HCT116 (cell line): Measurements from ENCODE around the gene TEAD2. TPM values are rescaled to one million over a fixed set of nuclear protein-coding genes. Genes with fewer than 3 reads are reported as not detected.

Experiments used
- ATAC-seq: fragments of 200-7000 bp; cut with Tn5 transposase; 2 replicates; pipeline ENCODE4 v1.9.1; 2020; ENCODE audit warnings: mild to moderate bottlenecking, moderate library complexity
- BruUV-seq: library from RNA; stranded (reverse); fragments of 400-500 nt; replicated peaks from 2 replicates; lab custom pipeline; 2021; lab: Mats Ljungman, UMichigan
- CTCF ChIA-PET: fragments of 300-600 bp; sonication (Branson Sonifier 250); formaldehyde crosslinking; loops from one replicate; lab custom pipeline; 2021; ENCODE audit warnings: antibody characterized with exemption; lab: Charles Lee
- POLR2A ChIA-PET: fragments of 300-600, 350-600 bp; sonication (Branson Sonifier 250); formaldehyde crosslinking; loops from one replicate; lab custom pipeline; 2021; ENCODE audit warnings: antibody characterized with exemption; lab: Charles Lee
- RAD21 ChIA-PET, 2 experiments: fragments of 300-600 bp; sonication (Branson Sonifier 250); formaldehyde crosslinking; loops; one replicate each; lab custom pipeline; 2023; ENCODE audit warnings: low total read pairs in 2 of 2; ENCODE audit not compliant: uncharacterized antibody in 2 of 2, unreplicated experiment in 2 of 2, low non-redundant PET in 1 of 2; lab: Charles Lee
- DNase-seq: peaks from one replicate; pipeline ENCODE4 v3.0.0-alpha.2; 2010; ENCODE audit warnings: low read depth, low spot score
- H2AFZ ChIP-seq: fragments of 200-600 bp; shearing (Covaris generic), sonication (generic); 2 replicates; pipeline ENCODE4 v1.6.1; 2017; ENCODE audit warnings: low read depth, mixed run types, mixed read lengths, antibody characterized with exemption, low read length; ENCODE audit not compliant: poor library complexity, severe bottlenecking
- H3K27ac ChIP-seq: 2 replicates; pipeline ENCODE4 v1.5.1; 2012; ENCODE audit warnings: low read depth, low read length
- H3K27me3 ChIP-seq: fragments of 200-600 bp; sonication (generic); 2 replicates; pipeline ENCODE4 v1.6.1; 2016; ENCODE audit warnings: mixed run types, low read length, mixed read lengths; ENCODE audit not compliant: insufficient read depth
- H3K36me3 ChIP-seq, 2 experiments: fragments of 200-500 bp in 1 of 2; fragments of 200-600 bp in 1 of 2; sonication (Bioruptor generic) in 1 of 2; sonication (generic) in 1 of 2; 2 replicates each; pipeline versions ENCODE4 v1.5.1 to v1.6.1; 2014 to 2016; ENCODE audit warnings: low read length in 2 of 2, inconsistent platforms in 1 of 2, mixed read lengths in 1 of 2, mixed run types in 1 of 2; ENCODE audit not compliant: insufficient read depth in 2 of 2, control insufficient read depth in 1 of 2
- H3K4me1 ChIP-seq, 2 experiments: fragments of 200-600 bp in 1 of 2; sonication (generic) in 1 of 2; 2 replicates each; pipeline versions ENCODE4 v1.5.1 to v1.6.1; 2012 to 2017; ENCODE audit warnings: low read length in 2 of 2, inconsistent platforms in 1 of 2, mild to moderate bottlenecking in 1 of 2, mixed read lengths in 1 of 2, mixed run types in 1 of 2, moderate library complexity in 1 of 2; ENCODE audit not compliant: insufficient read depth in 2 of 2, control insufficient read depth in 1 of 2
- H3K4me2 ChIP-seq: fragments of 200-600 bp; sonication (generic); 2 replicates; pipeline ENCODE4 v1.6.1; 2017; ENCODE audit warnings: mixed run types, low read length, mixed read lengths
- H3K4me3 ChIP-seq, 2 experiments: fragments of 200-600 bp in 1 of 2; sonication (generic) in 1 of 2; replicated peaks in 1 of 2; 2 replicates each; pipeline ENCODE4 v1.5.1; 2011 to 2016; ENCODE audit warnings: low read length in 2 of 2, control low read depth in 1 of 2, low read depth in 1 of 2, mild to moderate bottlenecking in 1 of 2, mixed read lengths in 1 of 2, mixed run types in 1 of 2
- H3K79me2 ChIP-seq: fragments of 200-600 bp; sonication (generic); 2 replicates; pipeline ENCODE4 v1.6.1; 2017; ENCODE audit warnings: mild to moderate bottlenecking, mixed run types, low read length, moderate library complexity, mixed read lengths; ENCODE audit not compliant: insufficient read depth
- H3K9ac ChIP-seq: fragments of 200-600 bp; sonication (generic); 2 replicates; pipeline ENCODE4 v1.6.1; 2016; ENCODE audit warnings: low read length, mixed read lengths
- H3K9me2 ChIP-seq: fragments of 200-600 bp; sonication (generic), shearing (Covaris generic); 2 replicates; pipeline ENCODE4 v1.6.1; 2017; ENCODE audit warnings: mixed run types, mild to moderate bottlenecking, moderate library complexity; ENCODE audit not compliant: insufficient read depth
- H3K9me3 ChIP-seq, 2 experiments: fragments of 200-500 bp in 1 of 2; fragments of 200-600 bp in 1 of 2; sonication (Bioruptor generic) in 1 of 2; sonication (generic) in 1 of 2; 2 replicates each; pipeline ENCODE4 v1.6.1; 2014 to 2017; ENCODE audit warnings: low read length in 2 of 2, mixed read lengths in 2 of 2, inconsistent platforms in 1 of 2, low read depth in 1 of 2, mild to moderate bottlenecking in 1 of 2, mixed run types in 1 of 2, moderate library complexity in 1 of 2; ENCODE audit not compliant: control insufficient read depth in 1 of 2, insufficient read depth in 1 of 2
- H4K20me1 ChIP-seq: fragments of 200-600 bp; sonication (generic), shearing (Covaris generic); 2 replicates; pipeline ENCODE4 v1.6.1; 2017; ENCODE audit warnings: mixed run types, mild to moderate bottlenecking, moderate library complexity; ENCODE audit not compliant: insufficient read depth
- CEBPB ChIP-seq: IDR thresholded peaks from 2 replicates; pipeline ENCODE4 v1.6.1; 2012; ENCODE audit warnings: low read depth
- EGR1 ChIP-seq: IDR thresholded peaks from 2 replicates; pipeline ENCODE4 v1.6.1; 2012; ENCODE audit warnings: low read depth
- EZH2phosphoT487 ChIP-seq: fragments of 200-600 bp; IDR thresholded peaks from 2 replicates; pipeline ENCODE4 v1.6.1; 2018; ENCODE audit warnings: antibody characterized with exemption, borderline replicate concordance
- FOSL1 ChIP-seq: IDR thresholded peaks from 2 replicates; pipeline ENCODE4 v1.6.1; 2012; ENCODE audit warnings: low read depth
- JUND ChIP-seq: IDR thresholded peaks from 2 replicates; pipeline ENCODE4 v1.6.1; 2012
- RAD21 ChIP-seq: IDR thresholded peaks from 2 replicates; pipeline ENCODE4 v1.6.1; 2012; ENCODE audit warnings: low read depth, mild to moderate bottlenecking
- YY1 ChIP-seq: IDR thresholded peaks from 2 replicates; pipeline ENCODE4 v1.6.1; 2011; ENCODE audit warnings: low read length, low read depth, moderate library complexity, mild to moderate bottlenecking; ENCODE audit not compliant: insufficient replicate concordance; ENCODE audit errors: extremely low read depth
- ZFX ChIP-seq: fragments of 450-650 bp; IDR thresholded peaks from 2 replicates; pipeline ENCODE4 v1.6.1; 2017
- intact Hi-C: fragments of 100-400 bp; cut with micrococcal nuclease; formaldehyde crosslinking; loops from 2 replicates; pipeline ENCODE4 v1.10.0; 2022
- total RNA-seq: library from RNA; stranded (reverse); gene quantifications from one replicate; pipeline ENCODE4 v1.2.1, GENCODE V29; 2021; ENCODE audit not compliant: unreplicated experiment
- TF ChIP-seq, protein P1 (sequence below): IDR thresholded peaks from 2 replicates; pipeline ENCODE4 v1.6.1; 2012; ENCODE audit warnings: low read depth
- TF ChIP-seq, protein P2 (sequence below), 3 experiments: fragments of 200-600 bp in 1 of 3; sonication (generic) in 1 of 3; IDR thresholded peaks in 2 of 3; conservative IDR thresholded peaks in 1 of 3; 2 replicates each; pipeline ENCODE4 v1.5.1; 2012 to 2017; ENCODE audit warnings: low read depth in 2 of 3, low read length in 2 of 3, antibody characterized with exemption in 1 of 3, borderline replicate concordance in 1 of 3, control low read depth in 1 of 3, mild to moderate bottlenecking in 1 of 3, mixed read lengths in 1 of 3, mixed run types in 1 of 3, moderate library complexity in 1 of 3; ENCODE audit not compliant: insufficient read depth in 1 of 3
- TF ChIP-seq, protein P3 (sequence below): IDR thresholded peaks from 2 replicates; pipeline ENCODE4 v1.6.1; 2012

TEAD2 gene
- total RNA-seq, 1 experiment from 2014 or later: 31.9 TPM

DNA sequence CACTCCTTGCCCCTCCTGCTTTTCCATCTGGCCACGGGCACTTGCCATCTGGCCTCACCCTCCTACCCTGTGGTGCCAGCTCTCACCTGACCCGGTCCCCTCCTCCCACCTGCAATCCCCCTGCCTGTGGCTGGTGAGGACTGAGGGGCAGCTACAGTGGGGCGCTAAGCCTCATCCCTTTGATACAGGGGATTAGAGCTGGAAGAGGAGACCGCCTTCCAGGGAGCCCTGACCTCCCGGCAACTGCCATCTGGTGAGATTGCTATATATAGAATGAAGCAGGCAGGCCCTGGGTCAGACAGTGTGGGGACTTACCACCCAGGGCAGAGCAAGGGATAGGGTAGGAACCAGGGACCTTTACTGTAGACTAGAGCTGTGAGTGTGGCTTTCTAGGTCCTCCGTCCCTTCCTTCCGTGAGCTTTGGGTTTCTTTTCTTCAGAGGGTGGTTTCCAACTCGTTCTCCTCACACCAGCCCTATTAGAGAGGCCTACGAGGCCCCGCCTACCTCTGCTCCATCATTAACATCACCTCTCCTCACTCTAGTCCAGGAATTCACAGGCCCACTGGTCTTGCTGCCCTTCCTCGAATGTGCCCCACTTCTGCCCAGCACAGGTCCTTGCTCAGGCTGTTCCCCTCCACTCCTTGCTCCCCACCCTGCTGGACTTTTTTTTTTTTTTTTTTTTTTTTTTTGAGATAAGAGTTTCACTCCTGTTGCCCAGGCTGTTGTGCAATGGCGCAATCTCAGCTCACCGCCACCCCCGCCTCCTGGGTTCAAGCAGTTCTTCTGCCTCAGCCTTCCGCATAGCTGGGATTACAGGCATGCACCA is 33.6 kb upstream of the TEAD2 start:
- no TSS peak for BruUV-seq
- H3K27me3 ChIP-seq: no peaks in the 10 kb centered on the region
- no peak overlapping the region for H3K4me2 ChIP-seq
- no peak overlapping the region for H3K9ac ChIP-seq
- CTCF ChIA-PET: no interaction called here
- no peak overlapping the region for H3K4me3 ChIP-seq
- RAD21 ChIA-PET: interaction anchor here (0.7 to 1.0 kb wide), 2 partner anchors 73 to 80 kb away, joined by 3 to 4 read pairs; no protein-coding TSS in a partner anchor
- ATAC-seq (no peak), DNase-seq (no peak)
- no peaks in the 10 kb centered on the region for H3K9me2 ChIP-seq
- TF ChIP-seq, protein P1, sequence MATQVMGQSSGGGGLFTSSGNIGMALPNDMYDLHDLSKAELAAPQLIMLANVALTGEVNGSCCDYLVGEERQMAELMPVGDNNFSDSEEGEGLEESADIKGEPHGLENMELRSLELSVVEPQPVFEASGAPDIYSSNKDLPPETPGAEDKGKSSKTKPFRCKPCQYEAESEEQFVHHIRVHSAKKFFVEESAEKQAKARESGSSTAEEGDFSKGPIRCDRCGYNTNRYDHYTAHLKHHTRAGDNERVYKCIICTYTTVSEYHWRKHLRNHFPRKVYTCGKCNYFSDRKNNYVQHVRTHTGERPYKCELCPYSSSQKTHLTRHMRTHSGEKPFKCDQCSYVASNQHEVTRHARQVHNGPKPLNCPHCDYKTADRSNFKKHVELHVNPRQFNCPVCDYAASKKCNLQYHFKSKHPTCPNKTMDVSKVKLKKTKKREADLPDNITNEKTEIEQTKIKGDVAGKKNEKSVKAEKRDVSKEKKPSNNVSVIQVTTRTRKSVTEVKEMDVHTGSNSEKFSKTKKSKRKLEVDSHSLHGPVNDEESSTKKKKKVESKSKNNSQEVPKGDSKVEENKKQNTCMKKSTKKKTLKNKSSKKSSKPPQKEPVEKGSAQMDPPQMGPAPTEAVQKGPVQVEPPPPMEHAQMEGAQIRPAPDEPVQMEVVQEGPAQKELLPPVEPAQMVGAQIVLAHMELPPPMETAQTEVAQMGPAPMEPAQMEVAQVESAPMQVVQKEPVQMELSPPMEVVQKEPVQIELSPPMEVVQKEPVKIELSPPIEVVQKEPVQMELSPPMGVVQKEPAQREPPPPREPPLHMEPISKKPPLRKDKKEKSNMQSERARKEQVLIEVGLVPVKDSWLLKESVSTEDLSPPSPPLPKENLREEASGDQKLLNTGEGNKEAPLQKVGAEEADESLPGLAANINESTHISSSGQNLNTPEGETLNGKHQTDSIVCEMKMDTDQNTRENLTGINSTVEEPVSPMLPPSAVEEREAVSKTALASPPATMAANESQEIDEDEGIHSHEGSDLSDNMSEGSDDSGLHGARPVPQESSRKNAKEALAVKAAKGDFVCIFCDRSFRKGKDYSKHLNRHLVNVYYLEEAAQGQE: no peak
- TF ChIP-seq JUND (no peak), RAD21 (no peak), EGR1 (no peak), EZH2phosphoT487 (no peak), CEBPB (no peak), ZFX (no peak), YY1 (no peak), FOSL1 (no peak)
- TF ChIP-seq, protein P2, sequence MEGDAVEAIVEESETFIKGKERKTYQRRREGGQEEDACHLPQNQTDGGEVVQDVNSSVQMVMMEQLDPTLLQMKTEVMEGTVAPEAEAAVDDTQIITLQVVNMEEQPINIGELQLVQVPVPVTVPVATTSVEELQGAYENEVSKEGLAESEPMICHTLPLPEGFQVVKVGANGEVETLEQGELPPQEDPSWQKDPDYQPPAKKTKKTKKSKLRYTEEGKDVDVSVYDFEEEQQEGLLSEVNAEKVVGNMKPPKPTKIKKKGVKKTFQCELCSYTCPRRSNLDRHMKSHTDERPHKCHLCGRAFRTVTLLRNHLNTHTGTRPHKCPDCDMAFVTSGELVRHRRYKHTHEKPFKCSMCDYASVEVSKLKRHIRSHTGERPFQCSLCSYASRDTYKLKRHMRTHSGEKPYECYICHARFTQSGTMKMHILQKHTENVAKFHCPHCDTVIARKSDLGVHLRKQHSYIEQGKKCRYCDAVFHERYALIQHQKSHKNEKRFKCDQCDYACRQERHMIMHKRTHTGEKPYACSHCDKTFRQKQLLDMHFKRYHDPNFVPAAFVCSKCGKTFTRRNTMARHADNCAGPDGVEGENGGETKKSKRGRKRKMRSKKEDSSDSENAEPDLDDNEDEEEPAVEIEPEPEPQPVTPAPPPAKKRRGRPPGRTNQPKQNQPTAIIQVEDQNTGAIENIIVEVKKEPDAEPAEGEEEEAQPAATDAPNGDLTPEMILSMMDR (IDR thresholded peaks at IDR 0.05 in 2 of 3, conservative IDR thresholded peaks at IDR 0.05 in 1 of 3; ENCODE audit: borderline replicate concordance in 1 of 3, insufficient read depth in 1 of 3, low read depth in 2 of 3, low read length in 2 of 3): no peak
- TF ChIP-seq, protein P3, sequence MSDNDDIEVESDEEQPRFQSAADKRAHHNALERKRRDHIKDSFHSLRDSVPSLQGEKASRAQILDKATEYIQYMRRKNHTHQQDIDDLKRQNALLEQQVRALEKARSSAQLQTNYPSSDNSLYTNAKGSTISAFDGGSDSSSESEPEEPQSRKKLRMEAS: no peak
- peaks cover 3 to 10% of the 10 kb centered on the region in 2 experiments; a peak in 3 of 4 replicates for H3K4me1 ChIP-seq
- no peak overlapping the region for H3K27ac ChIP-seq
- no peaks in the 10 kb centered on the region for H4K20me1 ChIP-seq
- no peaks in the 10 kb centered on the region for H3K79me2 ChIP-seq
- POLR2A ChIA-PET: interaction anchor here (0.6 to 0.7 kb wide), 2 partner anchors 15 to 61 kb away, joined by 3 to 5 read pairs; no protein-coding TSS in a partner anchor
- H3K9me3 ChIP-seq: no peaks in the 10 kb centered on the region
- intact Hi-C loops: no loop called here
- H3K36me3 ChIP-seq: no peaks in the 10 kb centered on the region
- no peak overlapping the region for H2AFZ ChIP-seq
